Activated CD4-positive, alpha-beta T cell treated with anti-CD3 and anti-CD28 coated beads for 24 hours (primary cell): ENCODE measurements around the gene PSMD6.

Experiments
- DNase-seq, 2 donors: peaks; one replicate each; pipeline ENCODE4 v3.0.0-alpha.2; 2020; ENCODE audit warnings: low read depth in 2 of 2

PSMD6 gene

DNA sequence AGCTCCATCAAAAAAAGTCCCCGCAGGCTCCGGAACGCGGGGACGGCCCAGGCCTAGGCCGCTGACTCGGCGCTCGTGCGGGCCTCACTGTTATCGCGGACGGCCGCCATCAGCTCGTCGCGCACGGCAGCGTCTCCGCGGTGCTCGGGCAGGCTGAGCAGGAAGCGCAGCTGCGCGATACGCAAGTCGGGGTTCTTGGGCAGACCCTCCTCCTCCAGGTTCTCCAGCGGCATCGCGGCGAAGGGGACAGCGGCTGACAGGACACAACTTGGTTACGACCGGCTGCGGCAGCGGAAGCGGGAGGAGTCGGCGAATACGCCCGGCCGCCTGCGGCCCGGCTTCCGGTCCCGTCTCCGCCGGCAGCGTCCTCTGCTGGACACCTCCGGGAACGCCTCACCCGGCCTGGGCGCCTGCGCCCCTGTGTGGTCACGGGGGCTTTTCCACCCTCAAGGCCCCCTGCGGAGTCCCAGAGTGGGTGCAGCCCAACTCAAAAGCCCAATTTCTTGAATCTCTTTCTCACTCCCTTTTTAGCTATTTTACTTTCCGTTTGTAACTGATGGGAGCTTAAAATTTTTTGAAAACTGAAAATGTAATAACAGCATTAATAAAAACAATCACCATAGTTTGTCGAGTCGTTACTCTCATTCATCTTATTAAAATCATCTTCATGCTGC, at the start of gene PSMD6:
PSMD6 (minus strand) TSS at position 308 of the 674 bp plus-strand sequence; CDS start at position 233, 75 bp downstream.
- DNase-seq = peak; percentile 86 to 94

DNA sequence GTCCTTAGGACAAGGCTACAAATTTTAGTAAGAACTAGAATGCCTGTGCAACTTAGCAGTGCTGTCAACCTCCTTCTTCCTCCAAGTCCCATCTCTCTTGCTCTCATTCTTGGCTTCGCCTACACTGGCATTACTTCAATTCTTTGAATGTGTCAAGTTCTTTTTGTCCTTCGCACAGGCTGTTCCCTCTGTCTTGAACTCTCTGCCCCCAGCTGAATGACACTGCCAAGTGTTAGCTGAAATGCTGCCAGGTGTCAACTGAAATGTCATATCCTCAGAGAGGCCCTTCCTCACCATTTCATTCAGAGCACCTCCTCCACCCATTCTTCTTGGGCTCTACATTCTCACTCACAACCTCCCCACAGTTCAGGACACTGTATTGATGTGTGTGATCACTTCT, 48.8 kb upstream of the PSMD6 start:
- DNase-seq = no peak

- DNase-seq = no peak
These were observed 47.4 kb upstream of the PSMD6 start for GRCh38 chr3:64070704-64071103.

- no peak for DNase-seq
These were observed 44.4 kb upstream of the PSMD6 start for GRCh38 chr3:64067506-64068346.

DNA sequence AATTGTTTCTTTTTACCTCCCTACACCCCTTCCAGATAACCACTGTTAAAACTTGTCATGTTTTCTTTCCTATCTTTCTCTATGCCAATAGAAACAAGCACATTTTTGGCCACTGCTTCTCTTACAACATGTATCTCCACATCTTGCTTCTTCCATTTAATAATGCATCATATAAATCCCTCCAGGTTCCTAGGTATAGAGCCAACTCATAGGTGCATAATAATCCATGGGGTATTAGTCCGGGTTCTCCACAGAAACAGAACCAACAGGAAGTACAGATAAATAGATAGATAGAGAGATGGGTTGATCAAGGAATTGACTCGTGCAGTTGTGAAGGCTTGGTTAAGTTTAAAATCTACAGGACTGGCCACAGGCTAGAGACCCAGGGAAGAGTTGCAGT, 41.5 kb upstream of the PSMD6 start:
- no peak for DNase-seq

DNA sequence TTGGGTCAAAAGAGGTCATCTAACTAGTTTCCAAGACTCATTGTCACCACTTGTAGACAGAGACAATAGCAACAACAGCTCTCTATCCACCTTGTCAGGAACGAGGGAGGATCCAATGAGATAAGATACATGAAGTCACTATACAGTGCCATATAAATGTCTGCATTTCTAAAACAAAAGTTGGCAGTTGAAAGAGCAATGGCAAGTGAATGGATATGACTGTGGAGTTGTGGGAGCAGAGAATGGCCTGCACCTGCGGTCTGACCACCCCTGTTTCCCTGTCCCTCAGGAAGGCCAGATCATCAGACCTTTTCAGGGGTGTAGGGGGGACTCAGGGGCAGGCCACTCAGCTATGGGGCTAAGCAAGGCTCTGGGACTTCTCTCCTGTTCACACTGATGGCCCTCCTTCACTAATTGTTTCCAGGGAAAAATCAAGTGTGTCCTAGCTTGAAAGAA, 40.7 kb upstream of the PSMD6 start:
- DNase-seq = no peak

- DNase-seq = no peak
These were observed 40.1 kb upstream of the PSMD6 start for GRCh38 chr3:64063207-64063982.

GRCh38 chr3:64061628-64062027, 38.3 kb upstream of the PSMD6 start:
- DNase-seq = no peak

DNA sequence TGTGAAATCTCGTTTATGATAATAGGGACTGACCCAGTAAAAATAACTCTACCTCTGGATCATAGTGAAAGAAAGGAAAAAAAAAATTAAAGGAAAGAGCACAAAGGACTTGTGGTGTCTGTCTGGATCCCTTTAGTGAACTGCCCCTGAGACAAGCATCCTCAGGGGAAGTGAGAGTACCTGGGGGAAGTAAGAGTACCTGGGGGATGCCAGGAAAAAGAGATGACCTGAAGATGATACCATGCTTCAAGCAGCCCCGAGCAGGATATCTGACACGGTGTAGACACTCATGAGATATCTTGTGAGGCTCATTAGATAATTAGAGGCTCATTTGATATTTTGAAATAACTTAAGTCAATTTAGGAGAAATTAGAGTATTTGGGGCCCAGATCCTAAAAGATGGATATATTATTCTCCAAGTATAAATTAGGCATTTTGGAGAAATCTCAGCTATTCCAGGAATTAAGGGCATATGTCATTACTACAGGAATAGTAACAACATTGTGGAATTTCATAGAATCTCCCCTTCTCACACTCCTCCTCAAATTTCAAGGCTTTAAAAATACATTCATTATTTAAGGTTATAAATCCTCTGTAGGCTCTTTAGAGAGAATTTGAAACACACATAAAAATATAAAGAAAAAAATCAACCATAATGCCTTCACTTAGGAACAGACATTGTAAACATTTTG, 36.3 kb upstream of the PSMD6 start:
- no peak for DNase-seq

GRCh38 chr3:64058566-64058965, 35.3 kb upstream of the PSMD6 start:
- DNase-seq = no peak

DNA sequence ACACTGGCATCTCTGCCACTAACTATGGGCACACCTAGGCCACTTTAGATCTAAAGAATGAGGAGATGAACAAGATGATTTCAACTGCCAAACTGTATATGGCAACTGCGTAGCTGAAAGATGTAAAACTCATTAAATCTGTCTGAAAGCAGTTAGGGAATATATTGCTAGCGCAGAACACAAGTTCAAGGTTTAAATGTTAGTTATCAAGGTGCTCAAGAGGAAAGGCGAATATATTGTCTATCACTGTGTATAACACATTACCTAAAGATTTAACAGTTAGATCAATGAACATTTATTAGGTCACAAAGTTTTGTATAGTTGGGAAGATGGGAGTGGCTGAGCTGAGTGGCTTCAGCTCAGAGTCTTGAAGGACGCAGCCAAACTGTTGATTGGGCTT, 33.9 kb upstream of the PSMD6 start:
- no peak for DNase-seq

DNA sequence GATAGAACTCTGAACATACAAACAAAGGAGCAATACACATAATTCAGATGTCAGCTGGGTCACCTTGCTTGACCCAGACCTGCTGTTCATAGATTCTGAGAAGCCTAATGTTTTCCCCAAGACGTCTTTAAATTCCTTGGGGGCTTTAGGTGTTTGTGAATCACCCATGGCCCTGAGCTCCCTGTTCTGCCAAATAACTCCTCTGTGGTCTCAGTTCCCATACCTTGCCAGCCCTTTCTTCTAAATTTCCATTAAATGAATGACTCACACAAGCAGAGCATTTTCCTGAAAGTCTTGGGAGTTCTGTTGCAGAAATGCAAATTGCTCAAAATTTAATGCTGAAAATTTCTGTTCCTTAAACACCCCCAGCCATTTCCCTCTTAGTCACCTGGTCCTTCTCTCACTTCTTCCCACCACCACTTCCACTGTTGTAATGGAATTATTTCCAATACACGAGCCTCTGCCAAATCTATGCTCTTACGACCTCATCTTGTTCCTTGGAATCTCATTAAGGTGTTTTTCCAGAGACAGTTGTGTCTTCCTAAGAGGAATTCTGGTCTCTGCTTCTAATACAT, 33.4 kb upstream of the PSMD6 start:
- DNase-seq = no peak

- no peak for DNase-seq
These were observed 31.8 kb upstream of the PSMD6 start for GRCh38 chr3:64055076-64055475.

GRCh38 chr3:64054488-64054887, 31.2 kb upstream of the PSMD6 start:
- no peak for DNase-seq

DNA sequence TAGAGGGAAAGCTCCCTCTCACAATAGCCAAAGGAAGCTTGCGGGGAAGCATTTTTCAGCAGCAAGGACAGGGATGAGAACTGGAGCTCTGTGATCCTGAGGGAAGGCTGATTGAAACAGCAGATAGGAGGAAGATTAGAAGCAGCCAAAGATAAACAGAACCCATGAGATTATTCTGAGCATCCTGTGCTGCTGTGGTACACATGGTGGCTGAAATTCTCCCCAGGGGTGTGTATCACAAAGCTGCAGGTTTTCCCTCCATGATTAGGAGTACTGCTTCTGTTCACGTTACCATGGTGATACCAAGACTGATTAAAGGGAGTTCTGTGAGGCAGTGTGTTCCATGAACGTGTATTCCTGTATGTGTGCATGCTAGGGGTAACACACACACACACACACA, 30.3 kb upstream of the PSMD6 start:
- DNase-seq = no peak

DNA sequence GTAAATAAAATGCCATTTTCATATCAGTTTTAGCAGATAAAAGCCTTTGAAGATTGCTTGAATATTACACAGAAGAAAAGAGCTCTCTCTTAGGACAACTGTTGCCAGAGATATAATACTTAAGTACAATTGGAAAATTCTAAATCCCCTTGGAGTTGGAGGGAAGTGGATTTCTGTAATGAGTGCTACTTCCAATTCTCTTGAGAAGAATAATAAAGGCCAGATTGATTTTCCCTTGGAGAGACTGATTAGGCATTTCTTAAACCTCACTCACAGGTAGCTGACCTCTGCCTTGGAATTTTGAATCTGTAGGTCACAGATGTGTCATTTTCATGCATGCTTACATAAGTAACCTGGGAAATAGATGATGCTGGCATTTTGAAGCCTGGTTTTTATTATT, 29.8 kb upstream of the PSMD6 start:
- DNase-seq = no peak

GRCh38 chr3:64049832-64050231, 26.5 kb upstream of the PSMD6 start:
- DNase-seq = no peak

- no peak for DNase-seq
These were observed 25.8 kb upstream of the PSMD6 start for GRCh38 chr3:64049136-64049535.

DNA sequence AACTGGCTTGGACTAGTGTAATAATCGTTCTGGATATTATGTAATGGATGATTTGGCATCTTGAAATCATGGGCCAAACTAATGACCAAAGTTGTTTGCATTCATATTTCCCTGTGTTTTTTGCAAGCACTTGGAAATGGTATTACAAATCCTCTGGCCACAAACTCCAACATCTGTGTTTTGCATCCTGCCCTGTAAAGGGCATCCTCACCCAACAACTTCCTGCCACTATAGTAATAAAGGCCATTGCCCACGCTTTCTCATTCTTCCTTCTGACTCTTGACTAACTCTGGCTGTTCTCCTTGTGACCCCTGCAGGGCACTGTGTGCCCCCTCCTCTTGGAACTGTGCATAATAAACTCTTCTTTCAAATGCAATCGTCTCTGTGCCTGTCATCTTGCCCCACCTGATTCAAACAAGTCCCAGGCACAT, 25.4 kb upstream of the PSMD6 start:
- no peak for DNase-seq

GRCh38 chr3:64047787-64048186, 24.5 kb upstream of the PSMD6 start:
- DNase-seq = no peak

DNA sequence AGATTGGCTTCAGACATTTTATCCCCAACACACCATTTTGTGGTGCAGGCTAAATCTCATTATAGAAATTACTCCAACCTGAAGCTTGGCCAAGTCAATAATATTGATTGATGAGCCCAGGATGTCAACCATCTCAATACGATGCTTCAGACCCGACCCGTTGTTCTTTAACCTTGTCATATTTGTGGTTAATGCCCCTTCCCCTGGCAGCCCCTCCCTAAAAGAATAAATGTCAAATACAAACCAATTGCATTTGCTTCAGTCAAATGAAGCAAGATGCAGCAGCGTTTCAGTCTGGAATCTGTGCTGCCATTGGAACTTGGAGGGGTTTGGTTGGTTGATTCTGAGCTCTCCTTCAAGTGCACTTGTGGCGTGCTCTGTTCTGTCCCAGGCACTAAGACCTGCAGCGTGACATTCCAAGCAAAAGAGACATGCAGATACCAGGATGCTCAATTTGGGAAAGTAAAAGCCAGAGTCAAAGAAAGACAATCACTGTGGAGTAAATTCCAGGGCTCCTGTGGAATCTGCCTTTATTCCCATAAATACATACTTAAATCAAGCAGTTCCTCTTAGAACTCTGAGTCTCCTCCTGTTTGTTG, 23.8 kb upstream of the PSMD6 start:
- DNase-seq = no peak
